Adrenal gland (tissue), 12 donors: ENCODE measurements around the gene MARCHF10. TPM values are rescaled to one million over a fixed set of nuclear protein-coding genes. Genes with fewer than 3 reads are reported as not detected.

ENCODE experiments used
- DNase-seq, 7 donors: peaks; one replicate each; pipeline ENCODE4 v3.0.0-alpha.2; 2019 to 2020
- H3K27ac ChIP-seq, 5 donors: fragments of 200-600 bp; sonication (generic) in 4 of 5; 1 replicate in 3 of 5; 2 replicates in 2 of 5; pipeline versions ENCODE4 v1.5.1 to v1.8.0; 2016 to 2020; ENCODE audit warnings: mild to moderate bottlenecking in 1 of 5
- H3K27me3 ChIP-seq: fragments of 200-600 bp; 2 replicates; pipeline ENCODE4 v1.8.0; 2021
- H3K36me3 ChIP-seq, 2 donors: fragments of 200-600 bp; replicated peaks in 1 of 2; 1 replicate in 1 of 2; 2 replicates in 1 of 2; pipeline versions ENCODE4 v1.5.1 to v1.8.0; 2018 to 2022
- H3K4me1 ChIP-seq, 2 donors: fragments of 200-600 bp; replicated peaks in 1 of 2; 1 replicate in 1 of 2; 2 replicates in 1 of 2; pipeline versions ENCODE4 v1.5.1 to v1.8.0; 2018 to 2021
- H3K4me3 ChIP-seq, 4 donors: fragments of 200-600 bp; sonication (generic) in 3 of 4; one replicate each; pipeline ENCODE4 v1.5.1; 2016 to 2018
- H3K9me3 ChIP-seq, 3 donors: fragments of 200-600 bp; sonication (generic) in 1 of 3; replicated peaks in 1 of 3; 1 replicate in 2 of 3; 2 replicates in 1 of 3; pipeline versions ENCODE4 v1.5.1 to v1.8.0; 2016 to 2021
- POLR2A ChIP-seq, 2 donors: fragments of 450-650 bp; IDR thresholded peaks; one replicate each; pipeline ENCODE4 v1.6.1; 2017; ENCODE audit warnings: antibody characterized with exemption in 2 of 2, mild to moderate bottlenecking in 2 of 2, moderate library complexity in 1 of 2
- WGBS, 4 donors: extraction: QIAGEN DNeasy Blood & Tissue Kit in 2 of 4; methylation state at CpG; one replicate each; pipeline versions ENCODE4 v1.1.5 to v1.1.7; 2013 to 2017; 5-methylcytosine and 5-hydroxymethylcytosine counted together
- intact Hi-C, 2 donors: fragments of 100-400 bp; cut with DNase I; formaldehyde crosslinking; loops; one replicate each; pipeline versions ENCODE4 v1.14.1 to v1.15.0; 2022 to 2023
- polyA plus RNA-seq, 3 donors: library from polyadenylated mRNA; stranded (reverse); fragments of 200-250 nt in 2 of 3; fragments of 350-450 nt in 1 of 3; fragmentation: Illumina TruSeq in 1 of 3; extraction: RNeasy Lipid Tissue Mini Kit (QIAGEN cat#74804) in 1 of 3; gene quantifications; one replicate each; pipeline ENCODE4 v1.2.3, GENCODE V29; 2013 to 2014
- total RNA-seq, 9 donors: library from RNA; depleted of rRNA in 4 of 9; stranded (reverse); fragments of >200 nt in 4 of 9; fragments of 120-200 nt in 1 of 9; fragmentation: NEBNext Ultra II Directional in 1 of 9; extraction: Animal tissue kit (Norgen Biotek cat#: 25700) in 1 of 9; gene quantifications; one replicate each; pipeline versions ENCODE4 v1.1.0 to v1.2.4, GENCODE V29; 2013 to 2023
- TF ChIP-seq, protein P1 (sequence below), 6 experiments: fragments of 450-650 bp in 4 of 6; fragments of 200-600 bp in 2 of 6; sonication (generic) in 1 of 6; IDR thresholded peaks; 1 replicate in 5 of 6; 2 replicates in 1 of 6; pipeline versions ENCODE4 v1.5.1 to v1.8.0; 2016 to 2021; ENCODE audit warnings: antibody characterized with exemption in 6 of 6, mild to moderate bottlenecking in 2 of 6, moderate library complexity in 1 of 6
- donor health status: healthy with polysubstance abuse.
- donor health status: Bipolar disorder and iron deficiency.
- donor health status: DM: yes; HTN: yes; CAD: no.
- donor health status: DM: no; HTN: no; CAD: no.
- donor health status: DM: no; HTN: no; CAD: no.
- donor health status: DM: yes; HTN: yes; CAD: no.

The MARCHF10 gene
- total and polyA plus RNA-seq, 12 donors, result 0.31 to 0.64 (median 0.43) TPM; not detected in 8

DNA sequence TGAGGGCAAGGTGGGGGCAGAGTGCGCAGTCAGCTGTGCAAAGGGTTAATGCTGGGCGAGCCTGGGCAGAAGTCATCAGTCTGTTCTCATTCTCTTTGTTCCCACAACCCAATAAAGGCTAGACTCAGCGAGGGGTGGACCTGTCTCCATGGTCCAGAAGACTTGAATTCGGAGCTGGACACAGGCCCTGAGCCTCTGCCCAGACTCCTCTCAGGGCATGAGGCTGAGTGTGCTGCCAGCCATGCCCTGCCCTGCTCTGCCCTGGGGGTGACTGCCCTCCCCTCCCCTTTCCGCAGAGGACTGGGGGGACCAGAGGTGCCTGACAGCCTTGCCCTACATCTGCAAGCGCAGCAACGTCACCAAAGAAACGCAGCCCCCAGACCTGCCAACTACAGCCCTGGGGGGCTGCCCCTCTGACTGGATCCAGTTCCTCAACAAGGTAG, 126.2 kb downstream of the MARCHF10 start:
- intact Hi-C loops, result no loop called here
- no peaks in the 10 kb centered on the region for H3K27me3 ChIP-seq
- no peak overlapping the region for H3K4me3 ChIP-seq
- 81 to 100% (median 94%) methylated on average over 1 to 8 of the region's 8 CpGs for WGBS, 4 donors
- H3K4me1 ChIP-seq, result no peaks in the 10 kb centered on the region
- H3K27ac ChIP-seq, result no peak overlapping the region
- no peaks in the 10 kb centered on the region for H3K36me3 ChIP-seq
- H3K9me3 ChIP-seq, result no peaks in the 10 kb centered on the region
- TF ChIP-seq POLR2A (IDR thresholded peaks at IDR 0.05), result no peak
- TF ChIP-seq, protein P1, sequence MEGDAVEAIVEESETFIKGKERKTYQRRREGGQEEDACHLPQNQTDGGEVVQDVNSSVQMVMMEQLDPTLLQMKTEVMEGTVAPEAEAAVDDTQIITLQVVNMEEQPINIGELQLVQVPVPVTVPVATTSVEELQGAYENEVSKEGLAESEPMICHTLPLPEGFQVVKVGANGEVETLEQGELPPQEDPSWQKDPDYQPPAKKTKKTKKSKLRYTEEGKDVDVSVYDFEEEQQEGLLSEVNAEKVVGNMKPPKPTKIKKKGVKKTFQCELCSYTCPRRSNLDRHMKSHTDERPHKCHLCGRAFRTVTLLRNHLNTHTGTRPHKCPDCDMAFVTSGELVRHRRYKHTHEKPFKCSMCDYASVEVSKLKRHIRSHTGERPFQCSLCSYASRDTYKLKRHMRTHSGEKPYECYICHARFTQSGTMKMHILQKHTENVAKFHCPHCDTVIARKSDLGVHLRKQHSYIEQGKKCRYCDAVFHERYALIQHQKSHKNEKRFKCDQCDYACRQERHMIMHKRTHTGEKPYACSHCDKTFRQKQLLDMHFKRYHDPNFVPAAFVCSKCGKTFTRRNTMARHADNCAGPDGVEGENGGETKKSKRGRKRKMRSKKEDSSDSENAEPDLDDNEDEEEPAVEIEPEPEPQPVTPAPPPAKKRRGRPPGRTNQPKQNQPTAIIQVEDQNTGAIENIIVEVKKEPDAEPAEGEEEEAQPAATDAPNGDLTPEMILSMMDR (IDR thresholded peaks at IDR 0.05), result no peak
- no peak for DNase-seq

DNA sequence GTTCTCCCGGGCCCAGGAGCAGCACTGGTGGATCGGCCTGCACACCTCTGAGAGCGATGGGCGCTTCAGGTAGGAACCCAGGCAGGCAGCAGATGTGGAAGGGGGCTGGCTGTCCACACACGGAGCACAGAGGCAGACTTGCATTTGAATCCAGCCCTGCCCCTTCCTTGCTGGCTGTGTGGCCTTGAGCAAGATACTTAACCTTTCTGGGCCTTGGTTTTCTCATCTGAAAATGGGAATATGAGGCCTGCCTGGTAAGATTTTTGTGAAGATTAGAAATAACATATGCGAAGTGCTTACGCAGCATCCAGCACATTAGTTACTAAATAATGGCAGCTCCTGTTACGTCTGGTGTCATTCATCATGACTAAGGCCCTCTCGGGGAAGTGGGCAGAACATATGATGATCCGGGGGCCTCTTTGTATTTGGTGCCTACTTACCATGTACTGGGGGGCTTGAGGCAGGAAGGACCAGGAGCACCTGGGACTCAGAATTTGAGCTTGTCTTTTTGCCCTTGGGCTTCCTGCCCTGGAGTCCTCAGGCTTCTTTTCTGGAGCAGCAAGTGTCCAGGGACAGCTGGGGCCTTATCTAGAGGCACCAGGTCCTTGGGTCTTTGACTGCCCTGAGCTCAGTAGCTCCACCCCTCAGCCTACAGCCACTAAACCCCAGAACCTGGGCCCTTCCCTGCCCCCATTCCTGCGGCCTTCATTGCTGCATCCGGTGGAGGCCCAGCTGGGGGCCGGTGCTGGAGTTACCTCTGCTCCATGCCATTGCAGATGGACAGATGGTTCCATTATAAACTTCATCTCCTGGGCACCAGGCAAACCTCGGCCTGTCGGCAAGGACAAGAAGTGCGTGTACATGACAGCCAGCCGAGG, 126.8 kb downstream of the MARCHF10 start:
- no peak overlapping the region for H3K4me3 ChIP-seq
- H3K27me3 ChIP-seq, result no peaks in the 10 kb centered on the region
- no peak for DNase-seq
- H3K9me3 ChIP-seq, result no peaks in the 10 kb centered on the region
- WGBS, 4 donors, result 89% methylated on average over 15 to 17 of the region's 17 CpGs
- intact Hi-C loops, result no loop called here
- no peaks in the 10 kb centered on the region for H3K36me3 ChIP-seq
- H3K4me1 ChIP-seq, result no peaks in the 10 kb centered on the region
- TF ChIP-seq POLR2A (IDR thresholded peaks at IDR 0.05), result no peak
- TF ChIP-seq, protein P1 (IDR thresholded peaks at IDR 0.05), result no peak
- H3K27ac ChIP-seq, result no peak overlapping the region

DNA sequence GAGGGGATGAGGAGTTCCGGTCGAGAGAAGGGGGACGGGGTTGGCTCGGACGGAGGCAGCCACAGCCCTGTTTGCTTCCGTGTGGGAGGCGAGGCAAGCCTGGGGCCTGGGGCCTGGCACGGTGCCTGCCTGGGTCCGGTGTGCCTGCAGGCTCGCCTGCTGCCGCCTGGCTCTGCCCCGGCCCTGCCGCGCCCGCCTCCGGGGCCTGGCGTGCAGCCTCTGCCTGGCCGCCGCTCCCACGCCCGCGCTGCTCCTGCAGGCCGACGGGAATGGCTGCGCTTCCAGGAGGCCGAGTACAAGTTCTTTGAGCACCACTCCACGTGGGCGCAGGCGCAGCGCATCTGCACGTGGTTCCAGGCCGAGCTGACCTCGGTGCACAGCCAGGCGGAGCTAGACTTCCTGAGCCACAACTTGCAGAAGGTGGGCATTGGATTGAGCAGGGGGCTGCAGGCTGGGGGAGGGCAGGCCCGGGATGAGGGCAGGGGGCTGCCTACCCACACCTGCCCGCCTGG, 127.5 kb downstream of the MARCHF10 start:
- WGBS, 4 donors, result 81 to 89% (median 84%) methylated on average over 3 to 36 of the region's 36 CpGs
- DNase-seq, result no peak
- Histone ChIP-seq H3K27ac (no peak overlapping the region), H3K4me1 (no peaks in the 10 kb centered on the region), H3K4me3 (no peak overlapping the region), H3K9me3 (no peaks in the 10 kb centered on the region), H3K27me3 (no peaks in the 10 kb centered on the region), H3K36me3 (no peaks in the 10 kb centered on the region)
- intact Hi-C loops, result no loop called here
- TF ChIP-seq, protein P1 (IDR thresholded peaks at IDR 0.05), result no peak
- TF ChIP-seq POLR2A (IDR thresholded peaks at IDR 0.05), result no peak

DNA sequence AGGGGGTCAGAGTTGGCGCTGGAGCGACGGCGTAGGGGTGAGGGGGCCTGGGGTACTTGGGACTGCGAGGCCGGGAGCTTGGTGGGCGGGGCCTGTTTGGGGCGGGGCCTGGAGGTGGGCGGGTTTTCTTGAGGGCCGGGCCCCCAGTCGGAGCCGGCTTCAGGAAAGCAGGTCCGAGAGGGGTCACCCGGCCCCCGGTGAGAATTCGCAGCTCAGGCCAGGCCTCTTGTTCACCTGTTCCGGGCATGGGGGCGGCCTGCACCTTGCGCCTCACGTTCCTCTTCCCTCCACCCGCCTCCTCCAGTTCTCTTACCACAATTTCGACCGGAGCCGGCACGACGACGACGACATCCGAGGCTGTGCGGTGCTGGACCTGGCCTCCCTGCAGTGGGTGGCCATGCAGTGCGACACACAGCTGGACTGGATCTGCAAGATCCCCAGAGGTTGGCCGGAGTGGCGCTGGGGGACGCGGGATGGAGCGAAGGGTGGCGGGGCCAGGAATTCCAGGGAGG, 128.2 kb downstream of the MARCHF10 start:
- intact Hi-C loops, result no loop called here
- Histone ChIP-seq H3K4me1 (no peaks in the 10 kb centered on the region), H3K36me3 (no peaks in the 10 kb centered on the region), H3K27ac (no peak overlapping the region), H3K4me3 (no peak overlapping the region), H3K9me3 (no peaks in the 10 kb centered on the region), H3K27me3 (no peaks in the 10 kb centered on the region)
- 84 to 94% (median 86%) methylated on average over 22 to 37 of the region's 37 CpGs for WGBS, 4 donors
- no peak for TF ChIP-seq POLR2A (IDR thresholded peaks at IDR 0.05)
- TF ChIP-seq, protein P1 (IDR thresholded peaks at IDR 0.05), result no peak
- DNase-seq, result no peak
